Stimulated activated effector memory CD8-positive, alpha-beta T cell treated with anti-CD3 and anti-CD28 coated beads, Interleukin-12 subunit alpha, Interleukin-12 subunit beta, amount 100 ng/mL, for 72 hours (primary cell): ENCODE results near the gene FGG.

Experiments used
- ATAC-seq: fragments of 150-1000 bp; cut with Tn5 transposase; 2 replicates; pipeline ENCODE4 v1.10.0; 2021
- DNase-seq, 2 donors: peaks; one replicate each; pipeline ENCODE4 v3.0.0; 2021 to 2022; ENCODE audit warnings: low spot score in 2 of 2
- H3K27ac Mint-ChIP-seq: one replicate; pipeline ENCODE4 v1.8.0; 2022; ENCODE audit warnings: mild to moderate bottlenecking, mixed read lengths
- H3K36me3 Mint-ChIP-seq: one replicate; pipeline ENCODE4 v1.8.0; 2022; ENCODE audit warnings: mild to moderate bottlenecking, mixed read lengths
- H3K4me1 Mint-ChIP-seq: one replicate; pipeline ENCODE4 v1.8.0; 2022; ENCODE audit warnings: mixed read lengths
- H3K4me3 Mint-ChIP-seq: one replicate; pipeline ENCODE4 v1.8.0; 2022; ENCODE audit warnings: mild to moderate bottlenecking, mixed read lengths
- H3K9me3 Mint-ChIP-seq: one replicate; pipeline ENCODE4 v1.8.0; 2022; ENCODE audit warnings: mixed read lengths

FGG gene

GRCh38 chr4:154559141-154559493, 53.3 kb downstream of the FGG start:
- peak; percentile 8 for ATAC-seq
- H3K36me3 Mint-ChIP-seq = no peaks in the 10 kb centered on the region
- no peaks in the 10 kb centered on the region for H3K4me1 Mint-ChIP-seq
- H3K4me3 Mint-ChIP-seq = no peak overlapping the region
- H3K9me3 Mint-ChIP-seq = no peaks in the 10 kb centered on the region
- H3K27ac Mint-ChIP-seq = no peak overlapping the region
- DNase-seq = no peak
